ENCODE data around the gene CREB3.

Gene CREB3

GRCh38 chr9:35783418-35783817 is 51.0 kb downstream of the CREB3 start:
- DNase-seq: no peak

Data from NCI-H1930 (cell line).